GM19372 (cell line): ENCODE measurements around the gene CIC.

Experiments used
- ATAC-seq: cut with Tn5 transposase; IDR thresholded peaks from one replicate; pipeline ENCODE4 v1.9.1; 2021; ENCODE audit warnings: mild to moderate bottlenecking, low read depth, moderate library complexity; ENCODE audit not compliant: unreplicated experiment

The CIC gene

GRCh38 chr19:42301646-42302203 lies 32.7 kb downstream of the CIC start, which contains the start of gene PRR19:
TSS of gene PRR19 (plus strand) at chr19:42302132. CDS start at chr19:42309585, 7,453 bp downstream.
- peak; percentile 21 for ATAC-seq

- no peak for ATAC-seq
These were observed 34.0 kb downstream of the CIC start for GRCh38 chr19:42303101-42303464.

GRCh38 chr19:42303876-42304275 lies 34.8 kb downstream of the CIC start:
- no peak for ATAC-seq

GRCh38 chr19:42306646-42307045 lies 37.6 kb downstream of the CIC start:
- ATAC-seq, result no peak

- ATAC-seq, result no peak
These were observed 40.6 kb downstream of the CIC start for GRCh38 chr19:42309686-42310085.

- ATAC-seq, result no peak
These were observed 42.6 kb downstream of the CIC start for GRCh38 chr19:42311657-42312056.

GRCh38 chr19:42312370-42312769 lies 43.3 kb downstream of the CIC start:
- no peak for ATAC-seq

- ATAC-seq, result no peak
These were observed 44.2 kb downstream of the CIC start, which contains the start of gene TMEM145 for GRCh38 chr19:42313096-42313839. TSS of gene TMEM145 (plus strand) at chr19:42313309. CDS start at chr19:42313377, 68 bp downstream.

GRCh38 chr19:42313840-42314755 lies 45.0 kb downstream of the CIC start:
- no peak for ATAC-seq

GRCh38 chr19:42315024-42315423 lies 46.0 kb downstream of the CIC start:
- no peak for ATAC-seq

GRCh38 chr19:42316223-42317211 lies 47.5 kb downstream of the CIC start:
- no peak for ATAC-seq

GRCh38 chr19:42317535-42317934 lies 48.5 kb downstream of the CIC start:
- ATAC-seq, result no peak

- no peak for ATAC-seq
These were observed 53.3 kb downstream of the CIC start for GRCh38 chr19:42322305-42322704.

- no peak for ATAC-seq
These were observed 54.4 kb downstream of the CIC start for GRCh38 chr19:42323473-42323851.

- no peak for ATAC-seq
These were observed 55.0 kb downstream of the CIC start for GRCh38 chr19:42323852-42324654.

GRCh38 chr19:42324655-42325307 lies 55.7 kb downstream of the CIC start:
- no peak for ATAC-seq

GRCh38 chr19:42325308-42325895 lies 56.4 kb downstream of the CIC start, which contains the start of gene MEGF8:
TSS of gene MEGF8 (plus strand) at chr19:42325635. CDS start at chr19:42326244, 609 bp downstream.
- peak; percentile 92 for ATAC-seq
